Fibroblast of lung (primary cell): ENCODE results near the gene EME1. TPM values are rescaled to one million over a fixed set of nuclear protein-coding genes. Genes with fewer than 3 reads are reported as not detected.

ENCODE experiments used
- DNase-seq, 2 donors: peaks; one replicate each; pipeline versions ENCODE4 v3.0.0 to v3.0.0-alpha.2; 2010; ENCODE audit warnings: low read depth in 2 of 2
- H2AFZ ChIP-seq: 2 replicates; pipeline ENCODE4 v1.5.1; 2012; ENCODE audit warnings: low read length, control low read depth, inconsistent platforms
- H3K27ac ChIP-seq: 2 replicates; pipeline ENCODE4 v1.5.1; 2011; ENCODE audit warnings: low read length, control low read depth; ENCODE audit not compliant: insufficient read depth
- H3K27me3 ChIP-seq: 2 replicates; pipeline ENCODE4 v1.5.1; 2011; ENCODE audit warnings: mild to moderate bottlenecking, low read length; ENCODE audit not compliant: control insufficient read depth, insufficient read depth
- H3K36me3 ChIP-seq: 2 replicates; pipeline ENCODE4 v1.5.1; 2011; ENCODE audit warnings: low read length; ENCODE audit not compliant: control insufficient read depth, insufficient read depth
- H3K4me1 ChIP-seq: 2 replicates; pipeline ENCODE4 v1.5.1; 2011; ENCODE audit warnings: low read length; ENCODE audit not compliant: control insufficient read depth, insufficient read depth; ENCODE audit errors: extremely low read depth
- H3K4me2 ChIP-seq: 2 replicates; pipeline ENCODE4 v1.5.1; 2011; ENCODE audit warnings: low read length, control low read depth; ENCODE audit not compliant: insufficient read depth; ENCODE audit errors: extremely low read depth
- H3K4me3 ChIP-seq, 4 experiments: fragments of 200-600 bp in 1 of 4; sonication (generic) in 1 of 4; replicated peaks in 1 of 4; 2 replicates each; pipeline ENCODE4 v1.5.1; 2011 to 2016; ENCODE audit warnings: low read length in 4 of 4, low read depth in 3 of 4, mild to moderate bottlenecking in 3 of 4, control low read depth in 2 of 4, inconsistent platforms in 1 of 4, mixed read lengths in 1 of 4; ENCODE audit not compliant: insufficient read depth in 1 of 4; ENCODE audit errors: control extremely low read depth in 1 of 4
- H3K79me2 ChIP-seq: 2 replicates; pipeline ENCODE4 v1.5.1; 2012; ENCODE audit warnings: mild to moderate bottlenecking, low read length, inconsistent platforms; ENCODE audit not compliant: control insufficient read depth, insufficient read depth
- H3K9ac ChIP-seq: 2 replicates; pipeline ENCODE4 v1.5.1; 2011; ENCODE audit warnings: mild to moderate bottlenecking, low read length, control low read depth; ENCODE audit not compliant: insufficient read depth
- H3K9me3 ChIP-seq: 2 replicates; pipeline ENCODE4 v1.5.1; 2012; ENCODE audit warnings: low read depth, low read length; ENCODE audit not compliant: control insufficient read depth, insufficient read depth
- H4K20me1 ChIP-seq: 2 replicates; pipeline ENCODE4 v1.5.1; 2011; ENCODE audit warnings: low read length; ENCODE audit not compliant: control insufficient read depth, insufficient read depth; ENCODE audit errors: extremely low read depth
- EZH2 ChIP-seq: IDR thresholded peaks from 2 replicates; pipeline ENCODE4 v1.5.1; 2012; ENCODE audit warnings: low read length, control low read depth, mild to moderate bottlenecking; ENCODE audit errors: missing control alignments
- polyA plus RNA-seq, 2 donors: library from polyadenylated mRNA; depleted of rRNA in 1 of 2; stranded (reverse) in 1 of 2; unstranded in 1 of 2; fragments of >200 nt; gene quantifications; 2 replicates each; pipeline ENCODE4 v1.2.1, GENCODE V29; 2011 to 2012; ENCODE audit warnings: missing spikeins in 1 of 2
- total RNA-seq: library from RNA; depleted of rRNA; stranded (reverse); fragments of >200 nt; gene quantifications from 2 replicates; pipeline ENCODE4 v1.2.1, GENCODE V29; 2014
- TF ChIP-seq, protein P1 (sequence below), 2 donors: IDR thresholded peaks in 1 of 2; conservative IDR thresholded peaks in 1 of 2; 1 replicate in 1 of 2; 2 replicates in 1 of 2; pipeline ENCODE4 v1.5.1; 2011 to 2012; ENCODE audit warnings: low read length in 2 of 2, control low read depth in 1 of 2, inconsistent platforms in 1 of 2, low read depth in 1 of 2, mild to moderate bottlenecking in 1 of 2

Gene EME1
- total and polyA plus RNA-seq, 2 donors (not counting 1 experiment from before 2014, with no cell fraction given): 2.3 to 2.7 TPM

DNA sequence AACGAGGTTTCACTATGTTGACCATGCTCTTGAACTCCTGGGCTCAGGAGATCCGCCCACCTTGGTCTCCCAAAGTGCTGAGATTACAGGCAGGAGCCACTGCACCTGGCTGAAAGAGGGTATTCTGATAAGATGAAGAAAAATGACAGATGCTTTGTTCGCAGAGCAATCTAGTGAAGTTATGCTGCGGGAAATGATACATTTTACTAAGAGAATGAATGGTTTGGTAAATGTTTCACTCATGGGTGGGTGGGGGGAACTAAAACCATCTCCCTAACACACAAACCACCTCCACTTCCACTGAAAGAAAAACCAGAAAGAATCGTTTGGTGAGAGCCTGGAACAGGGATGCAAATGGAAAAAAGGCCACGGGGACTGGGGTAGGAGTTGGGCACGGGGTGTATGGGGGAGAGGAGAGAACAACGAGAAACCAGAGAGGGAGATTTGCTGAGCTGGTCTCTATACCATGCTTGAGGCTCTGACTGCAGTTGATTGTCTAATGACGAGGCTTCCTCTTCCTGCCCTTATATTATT lies 46.1 kb upstream of the EME1 start:
- no peak for DNase-seq
- Histone ChIP-seq H3K4me3 (no peak overlapping the region), H3K4me2 (no peak overlapping the region), H3K9me3 (no peaks in the 10 kb centered on the region), H3K36me3 (no peaks in the 10 kb centered on the region), H4K20me1 (no peaks in the 10 kb centered on the region), H3K9ac (no peak overlapping the region), H3K79me2 (no peaks in the 10 kb centered on the region), H3K27ac (no peak overlapping the region), H2AFZ (no peak overlapping the region), H3K27me3 (no peaks in the 10 kb centered on the region), H3K4me1 (peaks cover 5% of the 10 kb centered on the region)
- TF ChIP-seq, protein P1, sequence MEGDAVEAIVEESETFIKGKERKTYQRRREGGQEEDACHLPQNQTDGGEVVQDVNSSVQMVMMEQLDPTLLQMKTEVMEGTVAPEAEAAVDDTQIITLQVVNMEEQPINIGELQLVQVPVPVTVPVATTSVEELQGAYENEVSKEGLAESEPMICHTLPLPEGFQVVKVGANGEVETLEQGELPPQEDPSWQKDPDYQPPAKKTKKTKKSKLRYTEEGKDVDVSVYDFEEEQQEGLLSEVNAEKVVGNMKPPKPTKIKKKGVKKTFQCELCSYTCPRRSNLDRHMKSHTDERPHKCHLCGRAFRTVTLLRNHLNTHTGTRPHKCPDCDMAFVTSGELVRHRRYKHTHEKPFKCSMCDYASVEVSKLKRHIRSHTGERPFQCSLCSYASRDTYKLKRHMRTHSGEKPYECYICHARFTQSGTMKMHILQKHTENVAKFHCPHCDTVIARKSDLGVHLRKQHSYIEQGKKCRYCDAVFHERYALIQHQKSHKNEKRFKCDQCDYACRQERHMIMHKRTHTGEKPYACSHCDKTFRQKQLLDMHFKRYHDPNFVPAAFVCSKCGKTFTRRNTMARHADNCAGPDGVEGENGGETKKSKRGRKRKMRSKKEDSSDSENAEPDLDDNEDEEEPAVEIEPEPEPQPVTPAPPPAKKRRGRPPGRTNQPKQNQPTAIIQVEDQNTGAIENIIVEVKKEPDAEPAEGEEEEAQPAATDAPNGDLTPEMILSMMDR (conservative IDR thresholded peaks at IDR 0.05 in 1 of 2, IDR thresholded peaks at IDR 0.05 in 1 of 2; ENCODE audit: low read depth in 1 of 2, low read length in 2 of 2): no peak
- no peak for TF ChIP-seq EZH2

DNA sequence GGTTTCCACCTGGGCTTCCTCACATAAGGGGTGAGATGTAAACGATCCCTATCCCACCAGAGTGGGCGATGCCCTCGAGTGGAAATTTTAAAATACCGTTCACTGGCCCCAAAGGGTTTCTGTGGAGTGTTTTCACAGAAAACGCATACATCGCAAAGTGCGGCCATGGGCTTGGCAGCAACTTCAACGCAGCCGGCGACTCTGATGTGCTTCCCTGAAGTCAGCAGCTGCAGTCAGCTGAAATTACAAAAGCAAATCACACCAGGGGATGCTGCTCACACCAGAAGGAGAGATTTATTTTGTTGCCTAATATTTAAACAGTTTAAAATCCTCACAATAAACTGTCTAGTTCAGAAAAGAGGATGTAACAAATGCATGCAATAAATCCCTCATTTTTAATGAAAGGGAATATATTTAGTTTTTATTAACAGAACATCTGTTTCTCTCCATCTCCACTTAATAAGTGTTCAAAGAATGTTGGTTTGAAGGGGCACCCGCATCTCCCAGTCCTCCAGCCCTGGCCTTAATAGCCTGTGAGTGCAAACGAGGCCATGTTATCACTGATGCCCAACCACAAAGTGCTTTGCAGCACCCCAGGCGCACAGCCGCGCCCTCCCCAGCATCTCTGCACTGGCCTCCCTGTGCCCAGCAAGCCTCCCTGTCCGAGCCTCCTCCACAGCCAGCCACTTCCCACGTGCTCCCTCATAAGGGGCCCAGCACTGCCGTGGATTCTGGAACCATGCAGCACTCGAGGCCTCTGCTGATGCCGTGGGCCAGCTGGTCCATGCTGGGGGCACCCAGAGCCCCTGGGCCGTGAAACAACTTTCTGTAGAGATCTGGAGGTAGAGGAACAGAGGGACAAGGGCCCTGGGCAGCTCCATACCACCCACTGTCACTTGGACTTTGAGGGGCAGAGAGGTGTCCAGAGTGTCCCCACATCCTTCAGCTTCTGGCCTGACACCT lies 44.4 kb upstream of the EME1 start:
- Histone ChIP-seq H3K27ac (no peak overlapping the region), H3K27me3 (no peaks in the 10 kb centered on the region), H2AFZ (no peak overlapping the region), H4K20me1 (no peaks in the 10 kb centered on the region), H3K79me2 (no peaks in the 10 kb centered on the region), H3K36me3 (no peaks in the 10 kb centered on the region), H3K9me3 (no peaks in the 10 kb centered on the region), H3K4me1 (peaks cover 6% of the 10 kb centered on the region), H3K4me3 (no peak overlapping the region), H3K9ac (no peak overlapping the region), H3K4me2 (peak overlapping the region; percentile 40)
- peak in 1 of 2 donors; percentile 47 for DNase-seq
- TF ChIP-seq EZH2: no peak
- TF ChIP-seq, protein P1 (conservative IDR thresholded peaks at IDR 0.05 in 1 of 2, IDR thresholded peaks at IDR 0.05 in 1 of 2; ENCODE audit: low read depth in 1 of 2, low read length in 2 of 2): no peak

DNA sequence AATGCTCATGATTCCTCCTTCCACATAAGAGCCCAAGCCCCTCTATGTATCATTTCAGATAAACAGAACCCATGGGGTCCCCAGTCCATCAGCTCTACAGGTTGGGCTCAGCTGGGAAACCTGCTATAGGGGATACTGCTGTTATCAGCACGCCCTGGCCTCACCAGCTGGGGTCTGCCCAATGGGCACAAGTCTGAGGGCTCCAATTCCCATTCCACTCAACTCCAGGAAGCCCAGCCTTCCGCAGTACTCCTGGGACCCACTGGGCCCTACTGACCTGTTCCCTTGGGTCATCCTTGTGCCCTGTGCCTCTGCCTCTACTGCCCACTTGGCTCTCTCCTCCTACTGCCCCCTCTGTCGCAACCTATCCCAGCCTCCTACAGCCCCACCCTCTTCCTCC lies 43.3 kb upstream of the EME1 start:
- no peak overlapping the region for H3K4me2 ChIP-seq
- H3K27me3 ChIP-seq: no peaks in the 10 kb centered on the region
- no peak overlapping the region for H3K9ac ChIP-seq
- no peak for DNase-seq
- no peaks in the 10 kb centered on the region for H3K79me2 ChIP-seq
- TF ChIP-seq, protein P1 (conservative IDR thresholded peaks at IDR 0.05 in 1 of 2, IDR thresholded peaks at IDR 0.05 in 1 of 2; ENCODE audit: low read depth in 1 of 2, low read length in 2 of 2): no peak
- TF ChIP-seq EZH2: no peak
- peaks cover 6% of the 10 kb centered on the region for H3K4me1 ChIP-seq
- no peak overlapping the region for H3K27ac ChIP-seq
- H2AFZ ChIP-seq: no peak overlapping the region
- no peaks in the 10 kb centered on the region for H4K20me1 ChIP-seq
- no peaks in the 10 kb centered on the region for H3K36me3 ChIP-seq
- H3K4me3 ChIP-seq: no peak overlapping the region
- no peaks in the 10 kb centered on the region for H3K9me3 ChIP-seq
